ENCODE data around the gene CLEC17A. TPM values are rescaled to one million over a fixed set of nuclear protein-coding genes. Genes with fewer than 3 reads are reported as not detected.
"Not testable (repeated sequence)": the region's sequence is repeated elsewhere in the genome, so short reads cannot be mapped to it uniquely, and the experiment has no call there.

The CLEC17A gene
- 0.31 TPM for total RNA-seq

DNA sequence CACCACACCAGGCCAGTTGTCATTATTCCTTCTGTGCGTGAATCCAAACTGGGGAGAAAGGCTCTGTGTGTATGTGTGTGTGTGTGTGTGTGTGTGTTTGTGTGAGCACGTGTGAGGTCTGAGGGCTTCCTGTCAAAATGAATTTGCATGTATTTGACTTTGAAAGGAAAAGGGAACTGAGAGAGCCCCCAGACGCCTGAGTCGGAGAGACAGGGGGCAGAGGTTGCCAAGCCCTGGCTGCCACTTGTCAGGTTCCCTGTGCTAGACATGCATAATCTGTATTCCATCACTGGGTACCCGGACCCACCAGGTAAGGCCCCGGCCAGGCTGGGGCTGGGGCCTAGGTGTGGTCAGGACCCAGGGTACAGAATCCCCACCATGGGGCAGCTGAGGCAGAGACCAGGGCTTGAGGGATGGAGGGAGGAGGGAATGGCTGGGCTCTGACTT lies at the start of gene CLEC17A:
Gene CLEC17A (plus strand): TSS at position 191 of the 447 bp plus-strand sequence. CDS start 77 bp downstream, at position 268.
- DNase-seq: no peak

DNA sequence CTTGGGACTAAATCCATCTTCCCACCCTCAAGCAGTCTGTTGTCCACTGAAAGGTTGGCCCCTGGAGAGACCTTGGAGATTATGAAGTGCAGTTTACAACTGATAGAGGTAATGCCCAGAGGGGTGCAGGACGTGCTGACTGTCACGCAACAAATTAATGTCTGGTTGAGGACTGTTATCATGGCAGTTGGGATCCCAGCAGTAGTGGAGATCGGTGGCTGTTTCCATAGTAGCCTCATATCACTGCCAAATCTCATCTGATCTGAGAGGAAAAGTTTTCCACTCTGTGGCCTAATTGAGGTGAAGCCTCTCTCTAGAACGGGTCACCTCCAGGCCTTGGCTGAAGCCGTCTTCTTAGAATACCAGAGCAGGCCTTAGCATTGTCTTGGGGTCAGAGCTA lies 49.4 kb upstream of the CLEC17A start:
- no peak for DNase-seq

GRCh38 chr19:14536926-14537692 lies 45.8 kb upstream of the CLEC17A start:
- DNase-seq: no peak

- DNase-seq: no peak
These were observed 42.0 kb upstream of the CLEC17A start for GRCh38 chr19:14540741-14541525.

DNA sequence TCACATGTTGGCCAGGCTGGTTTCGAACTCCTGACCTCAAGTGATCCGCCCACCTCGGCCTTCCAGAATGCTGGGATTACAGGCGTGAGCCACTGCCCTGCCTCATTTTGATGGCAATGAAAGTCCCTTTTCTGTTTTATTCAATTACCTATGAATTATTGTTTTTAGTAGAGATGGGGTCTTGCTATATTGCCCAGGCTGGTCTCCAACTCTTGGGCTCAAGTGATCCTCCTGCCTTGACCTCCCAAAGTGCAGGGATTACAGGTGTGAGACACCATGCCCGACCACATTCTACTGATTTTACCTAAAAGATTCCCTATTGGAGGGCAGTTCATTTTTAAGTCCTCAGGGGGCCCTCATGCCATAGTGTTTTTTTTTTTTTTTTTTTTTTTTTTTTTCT lies 40.9 kb upstream of the CLEC17A start:
- not testable (repeated sequence) for DNase-seq

DNA sequence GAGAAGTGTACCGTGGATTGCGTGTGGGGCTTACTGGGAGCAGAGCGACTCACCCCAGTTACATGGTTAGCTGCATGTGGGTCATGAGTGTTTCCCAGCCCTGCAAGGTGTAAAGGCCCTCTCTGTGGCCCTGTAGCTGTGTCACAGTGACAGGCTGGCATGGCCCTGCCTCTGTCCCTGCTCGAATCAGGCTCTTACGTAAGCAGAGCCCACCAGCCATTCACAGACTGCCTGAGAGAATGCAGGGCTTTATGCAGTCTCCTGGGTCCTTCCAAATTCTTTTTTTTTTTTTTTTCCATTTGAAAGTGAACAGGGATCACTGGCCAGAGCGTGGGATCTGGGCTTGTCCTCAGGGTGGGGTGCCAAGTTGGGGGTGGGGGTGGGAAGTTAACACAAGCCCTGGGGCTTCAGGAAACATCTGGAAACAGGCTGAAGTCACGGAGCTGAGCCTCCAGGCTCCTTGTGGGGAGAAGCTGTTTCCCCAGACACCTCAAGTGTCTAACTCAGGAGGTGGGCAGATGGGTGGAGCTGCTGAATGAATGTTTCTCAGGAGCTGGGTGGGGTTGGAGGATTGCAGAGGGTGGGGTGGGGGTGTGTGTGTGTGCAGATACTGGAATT lies 40.1 kb upstream of the CLEC17A start:
- DNase-seq: no peak

GRCh38 chr19:14544047-14544446 lies 38.8 kb upstream of the CLEC17A start:
- DNase-seq: no peak

DNA sequence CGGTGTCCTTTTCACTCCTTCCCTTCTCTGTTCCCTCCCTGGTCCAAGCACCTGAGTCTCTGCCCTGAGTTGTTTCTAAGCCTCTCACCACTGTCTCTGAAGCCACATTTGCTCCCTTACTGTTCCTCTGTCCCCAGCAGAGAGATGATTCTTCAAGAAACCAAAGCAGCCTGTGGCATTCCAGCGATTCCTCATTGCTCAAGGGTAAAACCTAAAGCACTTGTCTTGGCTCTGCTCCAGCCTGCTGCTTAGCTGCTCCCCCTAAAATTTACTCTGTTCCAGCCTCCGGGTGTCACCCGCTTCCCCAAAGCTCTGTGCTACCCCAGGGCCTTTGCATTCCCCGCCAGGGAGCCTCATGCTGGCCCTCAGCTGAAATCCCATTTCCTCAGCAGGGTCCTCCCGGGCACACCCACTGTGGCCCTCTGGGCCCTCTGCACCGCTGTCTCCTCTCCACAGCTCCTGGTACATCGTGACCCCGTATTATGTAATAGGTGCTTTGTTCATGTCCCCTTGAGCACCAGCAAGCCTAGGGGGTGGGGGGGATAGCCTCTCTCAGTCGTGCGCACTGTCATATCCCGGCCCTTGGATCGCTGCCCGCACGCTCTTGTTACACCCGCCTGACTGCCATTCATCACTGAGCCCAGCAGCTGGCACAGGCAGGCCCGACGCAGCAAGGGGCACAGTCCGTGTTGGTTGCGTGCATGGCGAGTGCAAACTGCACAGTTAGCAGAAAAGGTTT lies 37.7 kb upstream of the CLEC17A start:
- DNase-seq: peak; percentile 88

GRCh38 chr19:14545716-14546082 lies 37.2 kb upstream of the CLEC17A start:
- no peak for DNase-seq

GRCh38 chr19:14550201-14550754 lies 32.6 kb upstream of the CLEC17A start:
- DNase-seq: no peak

GRCh38 chr19:14551134-14552005 lies 31.5 kb upstream of the CLEC17A start:
- not testable (repeated sequence) for DNase-seq

DNA sequence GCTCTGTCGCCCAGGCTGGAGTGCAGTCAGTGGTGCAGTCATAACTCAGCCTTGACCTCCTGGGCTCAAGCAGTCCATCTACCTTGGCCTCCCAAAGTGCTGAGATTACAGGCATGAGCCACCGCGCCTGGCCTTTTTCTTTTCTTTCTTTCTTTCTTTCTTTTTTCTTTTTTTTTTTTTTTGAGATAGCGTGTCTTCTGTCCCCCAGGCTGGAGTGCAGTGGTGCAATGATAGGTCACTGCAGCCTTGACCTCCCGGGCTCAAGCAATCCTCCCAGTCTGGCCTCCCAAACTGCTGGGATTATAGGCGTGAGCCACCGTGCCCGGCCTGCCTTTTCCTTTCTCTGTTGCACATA lies 30.9 kb upstream of the CLEC17A start:
- DNase-seq: not testable (repeated sequence)

DNA sequence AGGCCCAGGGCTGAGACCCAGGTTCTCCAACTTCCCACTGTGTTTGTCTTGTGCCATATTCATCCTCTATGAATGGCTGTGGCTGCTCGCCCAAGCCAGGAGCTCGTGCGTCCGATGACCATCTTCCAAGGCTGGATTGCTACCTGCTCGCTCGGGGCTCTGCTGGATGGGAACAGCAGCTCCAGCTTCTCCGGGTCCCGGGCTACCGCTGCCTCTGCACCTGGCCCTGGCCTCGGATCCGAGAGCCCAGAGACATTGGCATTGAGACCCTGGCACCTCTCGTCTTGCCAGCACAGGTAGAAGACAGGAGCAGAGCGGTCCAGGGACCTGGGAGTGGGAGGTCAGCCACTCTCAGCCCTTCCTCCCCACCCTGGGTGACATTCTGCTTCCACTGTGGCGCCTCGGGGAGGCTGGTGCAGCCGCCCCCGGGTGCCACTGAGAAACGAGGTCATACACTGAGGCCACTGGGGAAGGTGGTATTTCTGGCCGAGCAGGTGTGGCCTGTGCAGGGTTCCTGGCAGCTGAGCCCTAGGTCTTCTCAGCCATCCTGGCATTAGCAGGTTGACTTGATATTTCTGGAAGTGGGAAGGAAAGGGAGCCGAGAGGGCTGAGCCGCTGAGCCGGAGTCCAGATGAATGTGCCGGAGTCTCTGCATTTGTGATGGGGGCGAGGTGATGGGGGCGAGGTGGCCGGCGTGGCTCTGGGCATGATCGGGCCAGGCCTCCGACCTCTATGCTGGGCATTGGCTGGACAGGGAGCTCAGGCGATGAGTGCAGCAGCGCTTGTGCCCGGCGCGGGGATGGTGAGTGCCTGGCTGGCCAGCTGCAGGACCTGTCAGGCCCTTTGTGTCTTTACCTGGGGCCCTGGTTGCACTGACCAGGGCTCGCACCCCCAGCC lies 29.6 kb upstream of the CLEC17A start:
- no peak for DNase-seq

- no peak for DNase-seq
These were observed 29.0 kb upstream of the CLEC17A start for GRCh38 chr19:14553939-14554243.

GRCh38 chr19:14554382-14554812 lies 28.5 kb upstream of the CLEC17A start:
- DNase-seq: no peak

GRCh38 chr19:14555918-14556661 lies 26.8 kb upstream of the CLEC17A start:
- no peak for DNase-seq

GRCh38 chr19:14556662-14557188 lies 26.2 kb upstream of the CLEC17A start:
- peak; percentile 56 for DNase-seq

- DNase-seq: no peak
These were observed 24.4 kb upstream of the CLEC17A start for GRCh38 chr19:14558370-14559066.

Measured in occipital lobe (tissue), 2 donors.